SKM-1 treated with dmso at 0.1 percent for 144 hours (cell line): ENCODE measurements around the gene GPR42.
A peak's percentile ranks its signal among the peaks of the same experiment; 100 is the strongest.
"Not testable (repeated sequence)": the region's sequence is repeated elsewhere in the genome, so short reads cannot be mapped to it uniquely, and the experiment has no call there.

Experiments
- DNase-seq: peaks from one replicate; lab custom pipeline; 2025; ENCODE audit not compliant: unreplicated experiment; lab: John Stamatoyannopoulos, UW

The GPR42 gene

GRCh38 chr19:35346193-35347052 is 24.4 kb upstream of the GPR42 start:
- DNase-seq = no peak

- peak; percentile 78 for DNase-seq
Observed at GRCh38 chr19:35347171-35347929, 23.5 kb upstream of the GPR42 start, which contains the start of gene FFAR1. Gene FFAR1 (plus strand): TSS chr19:35347902. CDS start chr19:35351552, 3,650 bp downstream.

GRCh38 chr19:35347930-35348298 is 23.0 kb upstream of the GPR42 start:
- DNase-seq = no peak

- no peak for DNase-seq
Observed at GRCh38 chr19:35348911-35349611, 21.8 kb upstream of the GPR42 start.

- no peak for DNase-seq
Observed at GRCh38 chr19:35349614-35350521, 21.0 kb upstream of the GPR42 start.

GRCh38 chr19:35350591-35350990 is 20.3 kb upstream of the GPR42 start:
- no peak for DNase-seq

GRCh38 chr19:35351411-35352176 is 19.3 kb upstream of the GPR42 start:
- DNase-seq = no peak

GRCh38 chr19:35352177-35352447 is 18.8 kb upstream of the GPR42 start:
- no peak for DNase-seq

GRCh38 chr19:35352448-35353304 is 18.2 kb upstream of the GPR42 start:
- peak; percentile 65 for DNase-seq

- DNase-seq = no peak
Observed at GRCh38 chr19:35353635-35354034, 17.2 kb upstream of the GPR42 start.

GRCh38 chr19:35354898-35355297 is 16.0 kb upstream of the GPR42 start:
- no peak for DNase-seq

- no peak for DNase-seq
Observed at GRCh38 chr19:35355791-35356460, 14.9 kb upstream of the GPR42 start.

GRCh38 chr19:35357867-35358573 is 12.8 kb upstream of the GPR42 start, which contains the start of gene FFAR3:
Gene FFAR3 (plus strand): TSS chr19:35358460. CDS start chr19:35358891, 431 bp downstream.
- DNase-seq = peak; percentile 71

- DNase-seq = not testable (repeated sequence)
Observed at GRCh38 chr19:35358834-35359233, 12.0 kb upstream of the GPR42 start.

- DNase-seq = not testable (repeated sequence)
Observed at GRCh38 chr19:35359395-35359794, 11.5 kb upstream of the GPR42 start.

GRCh38 chr19:35360081-35360480 is 10.8 kb upstream of the GPR42 start:
- not testable (repeated sequence) for DNase-seq

GRCh38 chr19:35360880-35361420 is 9.9 kb upstream of the GPR42 start:
- no peak for DNase-seq
